Esophagus squamous epithelium (tissue), 5 donors: ENCODE results near the gene CYB561D2. TPM values are rescaled to one million over a fixed set of nuclear protein-coding genes. Genes with fewer than 3 reads are reported as not detected.
"Not testable (repeated sequence)": the region's sequence is repeated elsewhere in the genome, so short reads cannot be mapped to it uniquely, and the experiment has no call there.

Experiments
- DNase-seq: peaks from one replicate; lab custom pipeline; 2025; lab: John Stamatoyannopoulos, UW
- H3K27ac ChIP-seq, 4 donors: fragments of 200-600 bp; sonication (generic); one replicate each; pipeline ENCODE4 v1.5.1; 2016 to 2019; ENCODE audit warnings: mild to moderate bottlenecking in 1 of 4
- H3K27me3 ChIP-seq, 4 donors: fragments of 200-600 bp; sonication (generic); 1 replicate in 3 of 4; 2 replicates in 1 of 4; pipeline versions ENCODE4 v1.5.1 to v1.6.0; 2017 to 2021; ENCODE audit warnings: antibody characterized with exemption in 1 of 4
- H3K36me3 ChIP-seq, 3 donors: fragments of 200-600 bp; sonication (generic); one replicate each; pipeline ENCODE4 v1.5.1; 2016 to 2019
- H3K4me1 ChIP-seq, 3 donors: fragments of 200-600 bp; sonication (generic); one replicate each; pipeline ENCODE4 v1.5.1; 2017 to 2019
- H3K4me3 ChIP-seq, 4 donors: fragments of 200-600 bp; sonication (generic); 1 replicate in 3 of 4; 2 replicates in 1 of 4; pipeline ENCODE4 v1.5.1; 2016 to 2019; ENCODE audit warnings: mild to moderate bottlenecking in 2 of 4, moderate library complexity in 1 of 4
- H3K9me3 ChIP-seq, 3 donors: fragments of 200-600 bp; sonication (generic); one replicate each; pipeline ENCODE4 v1.5.1; 2016 to 2019
- CTCF ChIP-seq, 6 experiments: fragments of 450-650 bp in 4 of 6; fragments of 200-600 bp in 2 of 6; sonication (generic) in 2 of 6; IDR thresholded peaks; one replicate each; pipeline ENCODE4 v1.5.1; 2016 to 2019; ENCODE audit warnings: antibody characterized with exemption in 6 of 6, mild to moderate bottlenecking in 4 of 6, moderate library complexity in 4 of 6
- POLR2A ChIP-seq, 4 donors: fragments of 450-650 bp; IDR thresholded peaks; one replicate each; pipeline ENCODE4 v1.6.1; 2017; ENCODE audit warnings: antibody characterized with exemption in 4 of 4, mild to moderate bottlenecking in 4 of 4, moderate library complexity in 3 of 4
- WGBS, 2 donors: methylation state at CpG; one replicate each; pipeline ENCODE4 v1.1.5; 2018; 5-methylcytosine and 5-hydroxymethylcytosine counted together
- intact Hi-C: fragments of 100-400 bp; cut with DNase I; formaldehyde crosslinking; loops from one replicate; pipeline ENCODE4 v1.15.0; 2022
- total RNA-seq, 4 donors: library from RNA; depleted of rRNA; stranded (reverse); fragments of >200 nt; gene quantifications; one replicate each; pipeline ENCODE4 v1.1.0, GENCODE V29; 2016
- donor health status: DM: yes; HTN: yes; CAD: no.

The CYB561D2 gene
- 10 to 100 TPM; 18.1 to 21.9 (median 20.5) TPM for total RNA-seq

GRCh38 chr3:50350527-50351322 is at the start of gene CYB561D2, which contains the start of gene NPRL2:
TSS of gene CYB561D2 (plus strand) at chr3:50350862. CDS start at chr3:50351434, 572 bp downstream.
TSS of gene NPRL2 (minus strand) at chr3:50350775. CDS start at chr3:50350652, 123 bp downstream.
- WGBS, 2 donors = 0% methylated on average over 3 to 14 of the region's 64 CpGs
- peaks cover 20 to 54% (median 24%) of the 10 kb centered on the region in 3 donors for H3K36me3 ChIP-seq
- peak within 1 kb of the TSS; percentile 87 to 99 (median 95) for H3K27ac ChIP-seq
- no peaks in the 10 kb centered on the region for H3K9me3 ChIP-seq
- H3K4me3 ChIP-seq = peak within 1 kb of the TSS; percentile 64 to 97 (median 79)
- H3K27me3 ChIP-seq = no peaks in the 10 kb centered on the region
- DNase-seq = peak; percentile 83
- TF ChIP-seq POLR2A (IDR thresholded peaks at IDR 0.05) = peak in 3 of 4 donors; percentile 4 to 89 (median 88)
- TF ChIP-seq CTCF (IDR thresholded peaks at IDR 0.05) = peak in 1 of 6 experiments; percentile 2
- H3K4me1 ChIP-seq = peaks cover 21 to 92% (median 29%) of the 10 kb centered on the region in 3 donors
- intact Hi-C loops = no loop called here

GRCh38 chr3:50302095-50303012 is 48.3 kb upstream of the CYB561D2 start:
- Histone ChIP-seq H3K4me3 (peak overlapping the region in 2 of 4 donors; percentile 19 to 53), H3K4me1 (peaks cover 34 to 66% (median 38%) of the 10 kb centered on the region in 3 donors), H3K27ac (peak overlapping the region; percentile 44 to 94 (median 82)), H3K9me3 (no peaks in the 10 kb centered on the region), H3K36me3 (peaks cover 0 to under 1% (median 0%) of the 10 kb centered on the region in 3 donors), H3K27me3 (no peaks in the 10 kb centered on the region)
- TF ChIP-seq CTCF (IDR thresholded peaks at IDR 0.05) (no peak), POLR2A (IDR thresholded peaks at IDR 0.05) (no peak)
- intact Hi-C loops = no loop called here
- DNase-seq = no peak
- 71 to 78% methylated on average over 5 to 12 of the region's 32 CpGs for WGBS, 2 donors

GRCh38 chr3:50303013-50303815 is 47.4 kb upstream of the CYB561D2 start, which contains the start of gene HYAL1:
TSS of gene HYAL1 (minus strand) at chr3:50303574. CDS start at chr3:50302956, 618 bp downstream.
- H3K27me3 ChIP-seq = no peaks in the 10 kb centered on the region
- peaks cover 30 to 58% (median 33%) of the 10 kb centered on the region in 3 donors for H3K4me1 ChIP-seq
- H3K4me3 ChIP-seq = peak within 1 kb of the TSS in 2 of 4 donors; percentile 19 to 53
- 62 to 82% methylated on average over 3 to 7 of the region's 14 CpGs for WGBS, 2 donors
- DNase-seq = no peak
- peak within 1 kb of the TSS; percentile 44 to 94 (median 82) for H3K27ac ChIP-seq
- no peaks in the 10 kb centered on the region for H3K36me3 ChIP-seq
- peaks cover 0 to under 1% (median 0%) of the 10 kb centered on the region in 3 donors for H3K9me3 ChIP-seq
- TF ChIP-seq POLR2A (IDR thresholded peaks at IDR 0.05) (no peak), CTCF (IDR thresholded peaks at IDR 0.05) (peak in 1 of 6 experiments; percentile 25)
- intact Hi-C loops = no loop called here

- H3K4me3 ChIP-seq = no peak overlapping the region
- H3K27me3 ChIP-seq = no peaks in the 10 kb centered on the region
- H3K36me3 ChIP-seq = no peaks in the 10 kb centered on the region
- TF ChIP-seq CTCF (IDR thresholded peaks at IDR 0.05) (no peak), POLR2A (IDR thresholded peaks at IDR 0.05) (no peak)
- intact Hi-C loops = no loop called here
- peaks cover 24 to 53% (median 27%) of the 10 kb centered on the region in 3 donors for H3K4me1 ChIP-seq
- DNase-seq = no peak
- peak overlapping the region in 1 of 4 donors; percentile 16 for H3K27ac ChIP-seq
- H3K9me3 ChIP-seq = peaks cover 0 to 5% (median 0%) of the 10 kb centered on the region in 3 donors
Observed at GRCh38 chr3:50304601-50305000, 46.1 kb upstream of the CYB561D2 start.

GRCh38 chr3:50312041-50312440 is 38.6 kb upstream of the CYB561D2 start:
- intact Hi-C loops, H3K36me3 ChIP-seq, H3K27ac ChIP-seq, H3K9me3 ChIP-seq, DNase-seq, H3K27me3 ChIP-seq, H3K4me3 ChIP-seq: not testable (repeated sequence)
- peaks cover 8 to 65% (median 15%) of the 10 kb centered on the region in 3 donors for H3K4me1 ChIP-seq
- no CpG with 5 or more reads among the region's 32 CpGs for WGBS, 2 donors
